GM06990 (cell line): ENCODE results near the gene ZFP57.

Experiments used
- DNase-seq: peaks from one replicate; pipeline ENCODE4 v3.0.0-alpha.2; 2011; ENCODE audit not compliant: insufficient read length; ENCODE audit errors: extremely low read depth
- H3K27me3 ChIP-seq: replicated peaks from 2 replicates; pipeline ENCODE4 v1.6.0; 2011; ENCODE audit warnings: low read length; ENCODE audit not compliant: control insufficient read depth, insufficient read depth
- H3K36me3 ChIP-seq: 2 replicates; pipeline ENCODE4 v1.5.1; 2011; ENCODE audit warnings: low read length; ENCODE audit not compliant: control insufficient read depth, insufficient read depth
- H3K4me3 ChIP-seq: replicated peaks from 2 replicates; pipeline ENCODE4 v1.5.1; 2011; ENCODE audit warnings: low read depth, mild to moderate bottlenecking, control low read depth, low read length
- TF ChIP-seq, protein P1 (sequence below): IDR thresholded peaks from 2 replicates; pipeline ENCODE4 v1.5.1; 2011; ENCODE audit warnings: low read length, control low read depth, mild to moderate bottlenecking, inconsistent platforms; ENCODE audit not compliant: insufficient read depth, poor library complexity, severe bottlenecking

ZFP57 gene

DNA sequence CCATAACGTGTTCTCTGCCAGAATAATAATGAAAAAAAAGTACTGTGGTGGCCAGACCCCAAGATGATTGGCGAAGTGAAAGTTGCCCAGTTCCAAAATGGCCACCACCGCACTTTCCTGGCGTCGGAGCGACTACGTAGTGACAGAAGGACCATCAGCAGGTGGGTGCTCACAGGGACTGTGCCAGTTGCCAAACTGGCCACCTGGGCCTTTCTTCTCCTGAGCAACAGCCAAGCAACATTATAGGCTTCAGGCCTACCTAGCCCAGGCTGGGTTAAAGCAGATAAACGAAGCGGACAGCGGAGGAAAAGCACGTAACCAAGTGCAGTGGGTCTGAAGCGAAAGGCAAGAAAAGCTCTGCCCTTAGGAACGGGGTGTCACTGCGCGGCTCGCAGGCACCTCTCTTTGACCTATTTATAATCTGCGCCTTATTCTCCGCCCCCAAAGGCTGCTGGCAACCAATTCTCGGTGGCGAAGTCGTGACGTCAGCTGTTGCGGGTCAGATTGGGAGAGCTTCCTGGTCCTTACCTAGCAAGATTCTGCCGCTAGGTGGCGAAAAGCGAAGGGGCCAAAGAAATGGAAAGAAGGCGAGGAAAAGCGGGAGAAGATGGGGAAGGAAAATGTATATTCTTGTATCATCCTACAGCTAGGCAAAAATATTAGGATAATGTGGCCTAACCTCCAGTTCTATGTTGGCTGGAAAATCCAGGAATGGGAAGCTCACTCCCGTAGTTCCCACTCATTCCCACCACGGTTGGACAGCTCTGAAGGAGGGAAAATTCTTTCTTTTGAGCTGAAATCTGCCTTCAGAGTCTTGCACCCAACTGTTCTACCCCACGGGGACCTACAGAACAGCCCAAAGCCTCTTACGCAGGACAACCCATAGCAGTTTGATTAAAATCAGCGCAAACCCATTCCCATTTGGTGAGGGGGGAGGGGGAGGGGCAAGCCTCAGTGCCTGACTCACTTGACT is 31.0 kb downstream of the ZFP57 start:
- no peaks in the 10 kb centered on the region for H3K27me3 ChIP-seq
- TF ChIP-seq, protein P1, sequence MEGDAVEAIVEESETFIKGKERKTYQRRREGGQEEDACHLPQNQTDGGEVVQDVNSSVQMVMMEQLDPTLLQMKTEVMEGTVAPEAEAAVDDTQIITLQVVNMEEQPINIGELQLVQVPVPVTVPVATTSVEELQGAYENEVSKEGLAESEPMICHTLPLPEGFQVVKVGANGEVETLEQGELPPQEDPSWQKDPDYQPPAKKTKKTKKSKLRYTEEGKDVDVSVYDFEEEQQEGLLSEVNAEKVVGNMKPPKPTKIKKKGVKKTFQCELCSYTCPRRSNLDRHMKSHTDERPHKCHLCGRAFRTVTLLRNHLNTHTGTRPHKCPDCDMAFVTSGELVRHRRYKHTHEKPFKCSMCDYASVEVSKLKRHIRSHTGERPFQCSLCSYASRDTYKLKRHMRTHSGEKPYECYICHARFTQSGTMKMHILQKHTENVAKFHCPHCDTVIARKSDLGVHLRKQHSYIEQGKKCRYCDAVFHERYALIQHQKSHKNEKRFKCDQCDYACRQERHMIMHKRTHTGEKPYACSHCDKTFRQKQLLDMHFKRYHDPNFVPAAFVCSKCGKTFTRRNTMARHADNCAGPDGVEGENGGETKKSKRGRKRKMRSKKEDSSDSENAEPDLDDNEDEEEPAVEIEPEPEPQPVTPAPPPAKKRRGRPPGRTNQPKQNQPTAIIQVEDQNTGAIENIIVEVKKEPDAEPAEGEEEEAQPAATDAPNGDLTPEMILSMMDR: peak; percentile 94
- no peaks in the 10 kb centered on the region for H3K36me3 ChIP-seq
- peak overlapping the region; percentile 69 for H3K4me3 ChIP-seq
- DNase-seq: peak; percentile 85

DNA sequence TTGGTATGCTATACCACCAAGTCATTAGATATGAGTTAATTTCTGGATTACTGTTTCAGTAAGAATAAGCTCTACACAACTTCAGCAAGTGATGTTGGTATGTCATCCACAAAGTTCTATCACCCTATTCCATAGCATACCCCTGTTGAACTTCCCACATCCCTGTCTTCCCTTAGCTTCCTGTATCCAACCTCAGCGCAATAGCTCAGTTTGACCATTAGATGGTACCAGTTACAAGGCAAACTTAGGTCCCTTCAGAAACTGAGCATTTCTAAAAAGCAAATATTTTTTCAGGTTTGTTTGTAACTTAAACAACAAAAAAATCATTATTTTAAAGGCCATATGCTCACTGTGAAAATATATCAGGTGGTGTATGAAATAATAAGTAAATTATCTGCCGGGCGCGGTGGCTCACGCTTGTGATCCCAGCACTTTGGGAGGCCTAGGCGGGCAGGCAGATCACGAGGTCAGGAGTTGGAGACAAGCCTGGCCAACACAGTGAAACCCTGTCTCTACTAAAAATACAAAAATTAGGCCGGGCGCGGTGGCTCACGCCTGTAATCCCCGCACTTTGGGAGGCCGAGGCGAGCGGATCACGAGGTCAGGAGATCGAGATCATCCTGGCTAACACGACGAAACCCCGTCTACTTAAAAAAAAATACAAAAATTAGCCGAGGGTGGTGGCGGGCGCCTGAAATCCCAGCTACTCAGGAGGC is 32.9 kb downstream of the ZFP57 start:
- DNase-seq: no peak
- Histone ChIP-seq H3K36me3 (no peaks in the 10 kb centered on the region), H3K27me3 (no peaks in the 10 kb centered on the region), H3K4me3 (no peak overlapping the region)
- TF ChIP-seq, protein P1: peak; percentile 51

DNA sequence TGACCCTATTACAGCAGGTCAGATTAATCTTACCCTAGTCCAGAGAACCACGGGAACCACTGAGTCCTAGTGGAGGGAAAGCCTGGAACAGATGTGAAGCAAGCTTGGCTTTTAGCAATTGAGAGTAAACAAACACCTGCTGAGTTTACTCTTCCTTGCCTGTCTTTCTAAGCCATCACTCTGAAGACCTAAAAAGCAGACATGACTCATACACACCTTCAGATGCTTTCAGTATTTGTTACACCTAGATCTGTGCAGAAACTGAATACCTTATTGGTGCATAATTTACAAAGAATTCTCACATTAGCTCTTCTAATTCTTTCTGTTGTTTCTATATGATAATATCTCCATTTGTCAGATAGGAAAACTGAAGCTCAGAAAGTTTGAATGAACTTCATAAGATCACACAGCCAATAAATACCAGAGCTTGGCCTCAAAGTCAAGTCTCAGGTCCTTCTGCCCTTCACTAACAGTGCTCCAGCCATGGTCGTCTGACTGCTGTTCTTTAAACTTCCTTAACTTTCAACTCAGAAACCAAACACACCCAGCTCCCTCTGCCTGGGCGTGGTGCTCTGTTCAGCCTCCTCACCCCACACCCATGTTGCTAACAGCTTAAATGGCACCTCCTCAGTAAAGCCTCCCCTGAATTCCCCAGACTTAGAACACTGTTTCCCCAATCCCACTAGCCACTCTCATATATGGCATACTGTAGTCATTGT is 39.4 kb downstream of the ZFP57 start:
- no peaks in the 10 kb centered on the region for H3K36me3 ChIP-seq
- DNase-seq: no peak
- no peak overlapping the region for H3K4me3 ChIP-seq
- H3K27me3 ChIP-seq: no peaks in the 10 kb centered on the region
- TF ChIP-seq, protein P1: no peak

DNA sequence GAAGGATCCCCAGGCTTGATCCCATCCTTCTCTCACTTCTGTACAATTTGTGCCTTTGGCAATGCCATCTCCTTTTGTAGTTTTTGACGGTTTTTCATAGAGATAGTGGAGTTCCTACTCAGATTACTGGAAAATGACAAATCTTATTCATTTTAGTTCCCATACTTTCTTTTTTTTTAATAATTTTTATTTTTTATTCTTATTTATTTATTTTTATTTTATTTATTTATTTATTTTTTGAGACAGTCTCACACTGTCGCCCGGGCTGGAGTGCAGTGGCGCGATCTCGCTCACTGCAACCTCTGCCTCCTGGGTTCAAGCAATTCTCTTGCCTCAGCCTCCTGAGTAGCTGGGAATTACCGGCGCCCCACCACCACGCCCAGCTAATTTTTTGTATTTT is 43.7 kb downstream of the ZFP57 start:
- DNase-seq: no peak
- no peak overlapping the region for H3K4me3 ChIP-seq
- TF ChIP-seq, protein P1: no peak
- H3K27me3 ChIP-seq: no peaks in the 10 kb centered on the region
- no peaks in the 10 kb centered on the region for H3K36me3 ChIP-seq

DNA sequence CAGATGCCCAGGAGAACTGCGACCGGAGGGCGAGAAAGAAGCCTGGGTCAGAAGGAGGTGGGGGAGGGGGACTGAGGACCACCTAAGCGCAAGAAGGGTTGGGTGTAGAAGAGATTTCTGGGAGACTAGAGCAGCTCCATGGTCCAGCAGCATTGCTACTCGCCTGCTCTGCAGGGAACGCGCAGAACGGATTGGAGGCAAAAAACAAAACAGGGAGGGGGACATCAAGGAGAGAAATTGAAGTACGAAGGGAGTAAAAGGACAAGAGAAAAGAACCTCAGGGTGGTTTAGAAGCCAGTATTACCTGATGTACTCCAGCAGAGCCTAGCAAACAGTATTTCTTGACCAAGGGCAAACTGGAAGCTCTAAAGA is 47.4 kb downstream of the ZFP57 start:
- TF ChIP-seq, protein P1: no peak
- H3K36me3 ChIP-seq: no peaks in the 10 kb centered on the region
- H3K27me3 ChIP-seq: no peaks in the 10 kb centered on the region; the same call in none of the 2 replicates
- H3K4me3 ChIP-seq: peak overlapping the region; percentile 64; the same call in 1 of the 2 replicates
- no peak for DNase-seq
